ENCODE results near the gene GABRA4. TPM values are rescaled to one million over a fixed set of nuclear protein-coding genes. Genes with fewer than 3 reads are reported as not detected.

Gene GABRA4
- total RNA-seq, 3 donors from 2014 or later = 0.32 to 0.99 TPM; not detected in 1

DNA sequence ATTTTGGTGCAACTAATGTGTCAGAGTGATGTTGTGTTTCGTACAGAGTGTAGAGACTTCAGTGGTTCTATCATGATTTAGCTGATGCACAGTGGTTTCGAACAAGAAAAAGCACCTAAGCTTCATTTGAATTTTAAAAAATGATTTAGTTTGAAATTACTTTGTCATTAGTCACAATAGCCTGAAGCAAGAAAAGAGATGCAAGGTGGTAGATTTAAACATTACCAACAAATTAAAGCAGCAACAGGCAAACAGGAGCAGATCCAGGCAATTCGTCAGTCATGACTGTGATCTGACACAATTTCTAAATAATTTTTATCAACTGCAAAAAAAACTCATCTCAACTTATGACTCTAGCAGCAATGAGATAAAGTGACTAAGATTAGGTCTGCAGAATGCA lies 59.7 kb downstream of the GABRA4 start:
- Histone ChIP-seq H3K4me3 (no peak overlapping the region), H3K9me3 (no peaks in the 10 kb centered on the region), H3K4me1 (ENCODE audit: low read depth) (no peaks in the 10 kb centered on the region), H3K36me3 (ENCODE audit: low read depth) (no peaks in the 10 kb centered on the region)
- ATAC-seq (no peak), DNase-seq (no peak)
- TF ChIP-seq, protein P1, sequence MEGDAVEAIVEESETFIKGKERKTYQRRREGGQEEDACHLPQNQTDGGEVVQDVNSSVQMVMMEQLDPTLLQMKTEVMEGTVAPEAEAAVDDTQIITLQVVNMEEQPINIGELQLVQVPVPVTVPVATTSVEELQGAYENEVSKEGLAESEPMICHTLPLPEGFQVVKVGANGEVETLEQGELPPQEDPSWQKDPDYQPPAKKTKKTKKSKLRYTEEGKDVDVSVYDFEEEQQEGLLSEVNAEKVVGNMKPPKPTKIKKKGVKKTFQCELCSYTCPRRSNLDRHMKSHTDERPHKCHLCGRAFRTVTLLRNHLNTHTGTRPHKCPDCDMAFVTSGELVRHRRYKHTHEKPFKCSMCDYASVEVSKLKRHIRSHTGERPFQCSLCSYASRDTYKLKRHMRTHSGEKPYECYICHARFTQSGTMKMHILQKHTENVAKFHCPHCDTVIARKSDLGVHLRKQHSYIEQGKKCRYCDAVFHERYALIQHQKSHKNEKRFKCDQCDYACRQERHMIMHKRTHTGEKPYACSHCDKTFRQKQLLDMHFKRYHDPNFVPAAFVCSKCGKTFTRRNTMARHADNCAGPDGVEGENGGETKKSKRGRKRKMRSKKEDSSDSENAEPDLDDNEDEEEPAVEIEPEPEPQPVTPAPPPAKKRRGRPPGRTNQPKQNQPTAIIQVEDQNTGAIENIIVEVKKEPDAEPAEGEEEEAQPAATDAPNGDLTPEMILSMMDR (IDR thresholded peaks at IDR 0.05) = no peak
- intact Hi-C loops (cut with DNase I, micrococcal nuclease) = no loop called here

DNA sequence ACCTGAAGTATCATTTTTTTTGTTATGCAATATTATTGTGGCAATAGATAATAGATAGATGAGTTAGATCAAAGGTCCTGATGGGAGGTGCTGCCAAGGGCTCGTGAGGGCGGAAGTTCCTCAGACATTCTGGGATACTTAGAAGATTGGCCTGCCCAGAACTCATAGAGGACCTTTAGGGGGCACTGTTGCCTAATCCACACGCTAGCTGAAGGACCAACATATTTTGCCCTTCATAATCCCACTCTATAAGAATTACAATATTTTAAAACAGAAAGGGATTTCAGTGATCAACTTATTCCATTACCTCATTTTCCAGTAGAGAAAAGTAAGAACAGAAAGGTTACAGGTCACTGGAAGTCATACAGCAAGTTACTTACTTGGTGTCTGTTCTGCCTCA lies 61.4 kb downstream of the GABRA4 start:
- peak in 1 of 3 donors; percentile 51 for DNase-seq
- intact Hi-C loops (cut with DNase I, micrococcal nuclease) = no loop called here
- TF ChIP-seq, protein P1 (IDR thresholded peaks at IDR 0.05) = peak; percentile 16

DNA sequence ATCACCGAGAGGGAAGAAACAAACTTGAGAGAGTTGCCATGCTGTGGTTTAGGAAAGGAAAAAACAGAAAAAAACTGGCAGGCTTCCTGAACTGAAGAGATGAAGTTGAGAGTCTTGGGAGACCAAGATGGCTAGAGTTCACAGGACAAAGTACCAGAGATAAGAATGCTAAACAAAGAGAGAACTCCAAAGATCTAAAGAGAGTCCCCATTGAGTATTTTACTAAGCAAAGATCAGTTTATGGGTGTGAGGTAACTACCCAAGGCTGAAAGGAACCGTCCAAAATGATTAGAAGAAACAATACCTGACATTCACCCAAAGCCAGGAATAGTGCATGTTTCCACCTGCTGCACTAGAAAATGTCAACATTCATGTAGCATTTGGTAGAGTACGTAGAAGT lies 62.5 kb downstream of the GABRA4 start:
- intact Hi-C loops (cut with DNase I, micrococcal nuclease) = no loop called here
- DNase-seq (no peak), ATAC-seq (peak; percentile 69)

More for the DNA sequence above, 61.4 kb downstream of the GABRA4 start:
- Histone ChIP-seq H3K36me3 (ENCODE audit: low read depth) (no peaks in the 10 kb centered on the region), H3K4me1 (ENCODE audit: low read depth) (no peaks in the 10 kb centered on the region), H3K4me3 (no peak overlapping the region), H3K9me3 (no peaks in the 10 kb centered on the region)
- peak; percentile 72 for ATAC-seq

DNA sequence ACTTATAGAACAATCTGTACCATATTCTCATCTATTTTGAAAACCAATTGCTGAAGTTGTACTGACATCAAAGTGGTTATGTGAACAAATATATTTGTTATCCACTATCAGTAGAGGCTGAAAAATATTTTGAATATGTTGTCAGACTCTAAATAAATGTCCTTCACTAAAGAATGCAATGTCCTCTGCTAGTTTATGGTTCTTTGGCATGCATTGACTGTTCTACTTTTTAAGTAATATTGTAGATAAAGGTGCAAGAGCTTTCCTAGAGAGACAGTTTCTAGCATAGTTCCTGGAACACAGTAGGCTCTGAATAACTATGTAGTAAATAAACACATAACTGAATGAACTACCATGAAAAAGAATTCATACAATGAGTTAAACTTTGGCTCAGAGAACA lies 66.2 kb downstream of the GABRA4 start:
- no peak overlapping the region for H3K4me3 ChIP-seq
- intact Hi-C loops (cut with DNase I, micrococcal nuclease) = no loop called here
- no peaks in the 10 kb centered on the region for H3K36me3 ChIP-seq (ENCODE audit: low read depth)
- TF ChIP-seq, protein P1 (IDR thresholded peaks at IDR 0.05) = no peak
- no peaks in the 10 kb centered on the region for H3K9me3 ChIP-seq
- H3K4me1 ChIP-seq (ENCODE audit: low read depth) = no peaks in the 10 kb centered on the region
- ATAC-seq = no peak
- DNase-seq = no peak

More for the DNA sequence above, 62.5 kb downstream of the GABRA4 start:
- Histone ChIP-seq H3K9me3 (no peaks in the 10 kb centered on the region), H3K4me1 (ENCODE audit: low read depth) (no peaks in the 10 kb centered on the region), H3K36me3 (ENCODE audit: low read depth) (no peaks in the 10 kb centered on the region), H3K4me3 (no peak overlapping the region)
- TF ChIP-seq, protein P1 (IDR thresholded peaks at IDR 0.05) = no peak

DNA sequence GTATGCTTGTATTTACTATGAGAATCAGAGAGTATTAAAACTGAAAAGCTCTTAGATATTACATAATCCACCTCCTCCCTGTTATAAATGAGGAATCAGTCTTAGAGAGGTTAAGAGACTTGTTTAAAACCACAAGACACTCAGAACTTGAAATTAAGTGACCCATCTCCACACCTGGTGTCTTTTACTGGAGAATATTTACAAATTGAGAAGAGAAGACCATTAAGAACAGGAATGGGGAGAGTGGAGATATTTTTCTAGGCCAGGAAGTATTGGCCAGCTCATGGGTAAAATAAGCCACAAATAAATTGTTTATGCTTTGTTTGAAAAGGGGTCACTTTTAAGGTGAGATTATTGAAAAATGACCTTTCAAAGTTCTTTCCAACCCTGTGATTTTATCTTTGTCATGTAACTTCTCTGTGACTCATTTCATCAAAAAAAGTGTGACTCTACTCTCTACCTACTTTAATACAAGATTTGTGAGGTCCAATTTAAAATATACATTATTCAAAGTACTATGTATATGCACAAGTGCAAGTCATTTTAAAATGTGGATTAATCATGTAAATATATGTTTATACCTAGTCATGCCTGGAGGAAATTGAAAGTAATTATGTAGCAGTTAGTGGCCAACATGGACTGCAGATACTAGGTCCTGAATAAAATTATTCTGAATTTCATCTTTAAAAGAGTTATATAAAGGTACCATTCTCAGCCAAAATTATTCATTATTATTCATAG lies 68.4 kb downstream of the GABRA4 start:
- Histone ChIP-seq H3K4me3 (no peak overlapping the region), H3K9me3 (no peaks in the 10 kb centered on the region), H3K36me3 (ENCODE audit: low read depth) (no peaks in the 10 kb centered on the region), H3K4me1 (ENCODE audit: low read depth) (no peaks in the 10 kb centered on the region)
- TF ChIP-seq, protein P1 (IDR thresholded peaks at IDR 0.05) = no peak
- DNase-seq = no peak
- intact Hi-C loops (cut with DNase I, micrococcal nuclease) = no loop called here
- ATAC-seq = no peak
